WTC11 (cell line): ENCODE results near the gene ROBO4. TPM values are rescaled to one million over a fixed set of nuclear protein-coding genes. Genes with fewer than 3 reads are reported as not detected.
A peak's percentile ranks its signal among the peaks of the same experiment; 100 is the strongest.

ENCODE experiments used
- ATF2 ChIP-seq: sonication (generic); formaldehyde crosslinking; IDR thresholded peaks from 2 replicates; pipeline ENCODE4 v1.8.1; 2022; ENCODE audit warnings: low read depth, missing genetic modification reagents, borderline replicate concordance
- CDX4 ChIP-seq: fragments of 250-450 bp; sonication (Bioruptor Pico); IDR thresholded peaks from 2 replicates; pipeline ENCODE4 v1.9.0; 2021; ENCODE audit warnings: moderate library complexity, mild to moderate bottlenecking, inconsistent platforms, borderline replicate concordance
- GTF2I ChIP-seq: fragments of 250-450 bp; sonication (Bioruptor Pico); conservative IDR thresholded peaks from 2 replicates; pipeline ENCODE4 v1.4.0; 2021; ENCODE audit warnings: mild to moderate bottlenecking
- NFATC4 ChIP-seq: fragments of 250-450 bp; sonication (Bioruptor Pico); IDR thresholded peaks from 2 replicates; pipeline ENCODE4 v1.9.0; 2021; ENCODE audit warnings: mild to moderate bottlenecking
- NFYB ChIP-seq: sonication (generic); formaldehyde crosslinking; conservative IDR thresholded peaks from 2 replicates; pipeline ENCODE4 v1.8.0; 2022; ENCODE audit warnings: low read depth, missing genetic modification reagents
- NR1H2 ChIP-seq: sonication (generic); formaldehyde crosslinking; IDR thresholded peaks from 2 replicates; pipeline ENCODE4 v1.9.0; 2021; ENCODE audit warnings: mild to moderate bottlenecking, moderate library complexity, missing genetic modification reagents
- PRRX2 ChIP-seq: fragments of 250-450 bp; sonication (Bioruptor Pico); IDR thresholded peaks from 2 replicates; pipeline ENCODE4 v1.8.0; 2021; ENCODE audit warnings: mild to moderate bottlenecking
- RELA ChIP-seq: sonication (generic); formaldehyde crosslinking; IDR thresholded peaks from 2 replicates; pipeline ENCODE4 v1.8.1; 2022; ENCODE audit warnings: missing genetic modification reagents, mild to moderate bottlenecking, borderline replicate concordance
- SMAD3 ChIP-seq: sonication (generic); formaldehyde crosslinking; IDR thresholded peaks from 2 replicates; pipeline ENCODE4 v1.8.0; 2022; ENCODE audit warnings: missing genetic modification reagents, mild to moderate bottlenecking, borderline replicate concordance
- TCF7 ChIP-seq: sonication (generic); formaldehyde crosslinking; IDR thresholded peaks from 2 replicates; pipeline ENCODE4 v1.8.0; 2022; ENCODE audit warnings: mild to moderate bottlenecking, low read depth, missing genetic modification reagents, moderate library complexity
- USF1 ChIP-seq: sonication (generic); formaldehyde crosslinking; IDR thresholded peaks from 2 replicates; pipeline ENCODE4 v1.8.0; 2022; ENCODE audit warnings: mild to moderate bottlenecking, missing genetic modification reagents
- ZMAT4 ChIP-seq: fragments of 250-450 bp; sonication (Bioruptor Pico); IDR thresholded peaks from 2 replicates; pipeline ENCODE4 v1.9.0; 2021; ENCODE audit warnings: mild to moderate bottlenecking
- ZNF232 ChIP-seq: sonication (generic); formaldehyde crosslinking; IDR thresholded peaks from 2 replicates; pipeline ENCODE4 v1.8.0; 2022; ENCODE audit warnings: mild to moderate bottlenecking, missing genetic modification reagents
- ZNF671 ChIP-seq: fragments of 250-450 bp; sonication (Bioruptor Pico); IDR thresholded peaks from 2 replicates; pipeline ENCODE4 v1.8.0; 2021; ENCODE audit warnings: mild to moderate bottlenecking
- total RNA-seq: library from RNA; stranded (reverse); gene quantifications from 3 replicates; pipeline ENCODE4 v1.2.3, GENCODE V29; 2021
- TF ChIP-seq, protein P1 (sequence below): fragments of 250-450 bp; sonication (Bioruptor Pico); IDR thresholded peaks from 2 replicates; pipeline ENCODE4 v1.8.0; 2021; ENCODE audit warnings: mild to moderate bottlenecking
- TF ChIP-seq, protein P2 (sequence below): sonication (generic); formaldehyde crosslinking; IDR thresholded peaks from 2 replicates; pipeline ENCODE4 v1.8.0; 2022; ENCODE audit warnings: mild to moderate bottlenecking, missing genetic modification reagents
- TF ChIP-seq, protein P3 (sequence below): sonication (generic); formaldehyde crosslinking; IDR thresholded peaks from 2 replicates; pipeline ENCODE4 v1.8.1; 2022; ENCODE audit warnings: mild to moderate bottlenecking, missing genetic modification reagents, moderate library complexity, borderline replicate concordance
- TF ChIP-seq, protein P4 (sequence below): sonication (generic); formaldehyde crosslinking; IDR thresholded peaks from 2 replicates; pipeline ENCODE4 v1.8.1; 2022; ENCODE audit warnings: mild to moderate bottlenecking, moderate library complexity, missing genetic modification reagents
- TF ChIP-seq, protein P5 (sequence below): sonication (generic); formaldehyde crosslinking; IDR thresholded peaks from 2 replicates; pipeline ENCODE4 v1.8.0; 2023; ENCODE audit warnings: mild to moderate bottlenecking, missing genetic modification reagents
- TF ChIP-seq, protein P6 (sequence below): sonication (generic); formaldehyde crosslinking; IDR thresholded peaks from 2 replicates; pipeline ENCODE4 v1.8.0; 2022; ENCODE audit warnings: mild to moderate bottlenecking, missing genetic modification reagents

Gene ROBO4
- total RNA-seq, 1 experiment from 2014 or later = 0.13 TPM

GRCh38 chr11:124865902-124866851 lies 31.5 kb downstream of the ROBO4 start (continued):
- TF ChIP-seq, protein P1, sequence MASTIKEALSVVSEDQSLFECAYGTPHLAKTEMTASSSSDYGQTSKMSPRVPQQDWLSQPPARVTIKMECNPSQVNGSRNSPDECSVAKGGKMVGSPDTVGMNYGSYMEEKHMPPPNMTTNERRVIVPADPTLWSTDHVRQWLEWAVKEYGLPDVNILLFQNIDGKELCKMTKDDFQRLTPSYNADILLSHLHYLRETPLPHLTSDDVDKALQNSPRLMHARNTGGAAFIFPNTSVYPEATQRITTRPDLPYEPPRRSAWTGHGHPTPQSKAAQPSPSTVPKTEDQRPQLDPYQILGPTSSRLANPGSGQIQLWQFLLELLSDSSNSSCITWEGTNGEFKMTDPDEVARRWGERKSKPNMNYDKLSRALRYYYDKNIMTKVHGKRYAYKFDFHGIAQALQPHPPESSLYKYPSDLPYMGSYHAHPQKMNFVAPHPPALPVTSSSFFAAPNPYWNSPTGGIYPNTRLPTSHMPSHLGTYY = no peak
- no peak for TF ChIP-seq ZMAT4 (CRISPR knock-in tag)
- TF ChIP-seq ZNF671 (CRISPR knock-in tag) = no peak
- no peak for TF ChIP-seq TCF7
- peak; percentile 82; the same call in 1 of the 2 replicates for TF ChIP-seq ATF2
- TF ChIP-seq, protein P2, sequence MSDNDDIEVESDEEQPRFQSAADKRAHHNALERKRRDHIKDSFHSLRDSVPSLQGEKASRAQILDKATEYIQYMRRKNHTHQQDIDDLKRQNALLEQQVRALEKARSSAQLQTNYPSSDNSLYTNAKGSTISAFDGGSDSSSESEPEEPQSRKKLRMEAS = peak; percentile 94
- TF ChIP-seq RELA (CRISPR knock-in tag) = no peak
- TF ChIP-seq ZNF232 (CRISPR knock-in tag) = no peak
- no peak; the same call in 1 of the 2 replicates for TF ChIP-seq NR1H2 (CRISPR knock-in tag)
- TF ChIP-seq, protein P3, sequence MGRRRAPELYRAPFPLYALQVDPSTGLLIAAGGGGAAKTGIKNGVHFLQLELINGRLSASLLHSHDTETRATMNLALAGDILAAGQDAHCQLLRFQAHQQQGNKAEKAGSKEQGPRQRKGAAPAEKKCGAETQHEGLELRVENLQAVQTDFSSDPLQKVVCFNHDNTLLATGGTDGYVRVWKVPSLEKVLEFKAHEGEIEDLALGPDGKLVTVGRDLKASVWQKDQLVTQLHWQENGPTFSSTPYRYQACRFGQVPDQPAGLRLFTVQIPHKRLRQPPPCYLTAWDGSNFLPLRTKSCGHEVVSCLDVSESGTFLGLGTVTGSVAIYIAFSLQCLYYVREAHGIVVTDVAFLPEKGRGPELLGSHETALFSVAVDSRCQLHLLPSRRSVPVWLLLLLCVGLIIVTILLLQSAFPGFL = peak; percentile 61; the same call in 1 of the 2 replicates
- TF ChIP-seq, protein P4, sequence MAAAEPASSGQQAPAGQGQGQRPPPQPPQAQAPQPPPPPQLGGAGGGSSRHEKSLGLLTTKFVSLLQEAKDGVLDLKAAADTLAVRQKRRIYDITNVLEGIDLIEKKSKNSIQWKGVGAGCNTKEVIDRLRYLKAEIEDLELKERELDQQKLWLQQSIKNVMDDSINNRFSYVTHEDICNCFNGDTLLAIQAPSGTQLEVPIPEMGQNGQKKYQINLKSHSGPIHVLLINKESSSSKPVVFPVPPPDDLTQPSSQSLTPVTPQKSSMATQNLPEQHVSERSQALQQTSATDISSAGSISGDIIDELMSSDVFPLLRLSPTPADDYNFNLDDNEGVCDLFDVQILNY = 0 out of 2 replicates have a peak, but pooled peaks have one; percentile 47
- no peak for TF ChIP-seq NFATC4 (CRISPR knock-in tag)
- 0 out of 2 replicates have a peak, but pooled peaks have one; percentile 29 for TF ChIP-seq SMAD3 (CRISPR knock-in tag)
- TF ChIP-seq, protein P5, sequence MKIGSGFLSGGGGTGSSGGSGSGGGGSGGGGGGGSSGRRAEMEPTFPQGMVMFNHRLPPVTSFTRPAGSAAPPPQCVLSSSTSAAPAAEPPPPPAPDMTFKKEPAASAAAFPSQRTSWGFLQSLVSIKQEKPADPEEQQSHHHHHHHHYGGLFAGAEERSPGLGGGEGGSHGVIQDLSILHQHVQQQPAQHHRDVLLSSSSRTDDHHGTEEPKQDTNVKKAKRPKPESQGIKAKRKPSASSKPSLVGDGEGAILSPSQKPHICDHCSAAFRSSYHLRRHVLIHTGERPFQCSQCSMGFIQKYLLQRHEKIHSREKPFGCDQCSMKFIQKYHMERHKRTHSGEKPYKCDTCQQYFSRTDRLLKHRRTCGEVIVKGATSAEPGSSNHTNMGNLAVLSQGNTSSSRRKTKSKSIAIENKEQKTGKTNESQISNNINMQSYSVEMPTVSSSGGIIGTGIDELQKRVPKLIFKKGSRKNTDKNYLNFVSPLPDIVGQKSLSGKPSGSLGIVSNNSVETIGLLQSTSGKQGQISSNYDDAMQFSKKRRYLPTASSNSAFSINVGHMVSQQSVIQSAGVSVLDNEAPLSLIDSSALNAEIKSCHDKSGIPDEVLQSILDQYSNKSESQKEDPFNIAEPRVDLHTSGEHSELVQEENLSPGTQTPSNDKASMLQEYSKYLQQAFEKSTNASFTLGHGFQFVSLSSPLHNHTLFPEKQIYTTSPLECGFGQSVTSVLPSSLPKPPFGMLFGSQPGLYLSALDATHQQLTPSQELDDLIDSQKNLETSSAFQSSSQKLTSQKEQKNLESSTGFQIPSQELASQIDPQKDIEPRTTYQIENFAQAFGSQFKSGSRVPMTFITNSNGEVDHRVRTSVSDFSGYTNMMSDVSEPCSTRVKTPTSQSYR (CRISPR knock-in tag) = no peak
- no peak for TF ChIP-seq GTF2I (CRISPR knock-in tag)
- TF ChIP-seq USF1 (CRISPR knock-in tag) = peak; percentile 57; the same call in 1 of the 2 replicates
- TF ChIP-seq, protein P6, sequence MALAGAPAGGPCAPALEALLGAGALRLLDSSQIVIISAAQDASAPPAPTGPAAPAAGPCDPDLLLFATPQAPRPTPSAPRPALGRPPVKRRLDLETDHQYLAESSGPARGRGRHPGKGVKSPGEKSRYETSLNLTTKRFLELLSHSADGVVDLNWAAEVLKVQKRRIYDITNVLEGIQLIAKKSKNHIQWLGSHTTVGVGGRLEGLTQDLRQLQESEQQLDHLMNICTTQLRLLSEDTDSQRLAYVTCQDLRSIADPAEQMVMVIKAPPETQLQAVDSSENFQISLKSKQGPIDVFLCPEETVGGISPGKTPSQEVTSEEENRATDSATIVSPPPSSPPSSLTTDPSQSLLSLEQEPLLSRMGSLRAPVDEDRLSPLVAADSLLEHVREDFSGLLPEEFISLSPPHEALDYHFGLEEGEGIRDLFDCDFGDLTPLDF (CRISPR knock-in tag) = 0 out of 2 replicates have a peak, but pooled peaks have one; percentile 24
- TF ChIP-seq NFYB (CRISPR knock-in tag) = 0 out of 2 replicates have a peak, but pooled peaks have one; percentile 21
- no peak for TF ChIP-seq CDX4
- no peak for TF ChIP-seq PRRX2 (CRISPR knock-in tag)
